Retinal pigment epithelial cell (primary cell): Measurements from ENCODE around the gene CDKN2A.
A peak's percentile ranks its signal among the peaks of the same experiment; 100 is the strongest.

ENCODE experiments used
- DNase-seq: peaks from one replicate; pipeline ENCODE4 v3.0.0-alpha.2; 2010; ENCODE audit warnings: low read depth
- H3K4me3 ChIP-seq: 2 replicates; pipeline ENCODE4 v1.5.1; 2011; ENCODE audit warnings: mild to moderate bottlenecking, low read length, control low read depth, moderate library complexity
- CTCF ChIP-seq: conservative IDR thresholded peaks from 2 replicates; pipeline ENCODE4 v1.5.1; 2011; ENCODE audit warnings: low read depth, low read length, control low read depth, inconsistent platforms

The CDKN2A gene

GRCh38 chr9:21982861-21983560, 11.2 kb downstream of the CDKN2A start:
- no peak overlapping the region for H3K4me3 ChIP-seq
- TF ChIP-seq CTCF: no peak
- no peak for DNase-seq

- DNase-seq: no peak
- TF ChIP-seq CTCF: no peak
- no peak overlapping the region for H3K4me3 ChIP-seq
These were observed 11.8 kb downstream of the CDKN2A start for GRCh38 chr9:21982391-21982790.

- TF ChIP-seq CTCF: no peak
- no peak overlapping the region for H3K4me3 ChIP-seq
- DNase-seq: no peak
These were observed 17.8 kb downstream of the CDKN2A start for GRCh38 chr9:21976334-21976875.

GRCh38 chr9:21974722-21975409, 19.3 kb downstream of the CDKN2A start:
- H3K4me3 ChIP-seq: peak overlapping the region; percentile 71
- no peak for TF ChIP-seq CTCF
- DNase-seq: no peak

- no peak for TF ChIP-seq CTCF
- H3K4me3 ChIP-seq: peak overlapping the region; percentile 71
- no peak for DNase-seq
These were observed 19.9 kb downstream of the CDKN2A start for GRCh38 chr9:21974343-21974721.

GRCh38 chr9:21972361-21972760, 21.8 kb downstream of the CDKN2A start:
- no peak for DNase-seq

More at GRCh38 chr9:21972361-21972760, 21.8 kb downstream of the CDKN2A start:
- H3K4me3 ChIP-seq: peak overlapping the region; percentile 71
- TF ChIP-seq CTCF: no peak
